GM18519 (cell line): ENCODE results near the gene PINLYP.
"Not testable (repeated sequence)": the region's sequence is repeated elsewhere in the genome, so short reads cannot be mapped to it uniquely, and the experiment has no call there.

Experiments
- ATAC-seq: cut with Tn5 transposase; IDR thresholded peaks from one replicate; pipeline ENCODE4 v1.9.1; 2021; ENCODE audit warnings: mild to moderate bottlenecking, moderate library complexity; ENCODE audit not compliant: unreplicated experiment, low FRiP score

Gene PINLYP

GRCh38 chr19:43575955-43576878 is 616 bp downstream of the PINLYP start:
- ATAC-seq, result no peak

GRCh38 chr19:43578787-43579186 is 3.2 kb downstream of the PINLYP start:
- no peak for ATAC-seq

GRCh38 chr19:43581467-43581866 is 5.9 kb downstream of the PINLYP start:
- no peak for ATAC-seq

- no peak for ATAC-seq
Observed at GRCh38 chr19:43582495-43582894, 6.9 kb downstream of the PINLYP start.

GRCh38 chr19:43584484-43584883 is 8.9 kb downstream of the PINLYP start:
- ATAC-seq, result no peak

GRCh38 chr19:43586346-43586745 is 10.7 kb downstream of the PINLYP start:
- ATAC-seq, result no peak

GRCh38 chr19:43587029-43587428 is 11.4 kb downstream of the PINLYP start:
- not testable (repeated sequence) for ATAC-seq

- no peak for ATAC-seq
Observed at GRCh38 chr19:43589277-43589676, 13.7 kb downstream of the PINLYP start.

- ATAC-seq, result no peak
Observed at GRCh38 chr19:43589678-43590077, 14.1 kb downstream of the PINLYP start.

- no peak for ATAC-seq
Observed at GRCh38 chr19:43591904-43592772, 16.5 kb downstream of the PINLYP start.

GRCh38 chr19:43592800-43593350 is 17.3 kb downstream of the PINLYP start:
- no peak for ATAC-seq

- ATAC-seq, result no peak
Observed at GRCh38 chr19:43594081-43594697, 18.6 kb downstream of the PINLYP start.

GRCh38 chr19:43594710-43595604 is 19.4 kb downstream of the PINLYP start:
- no peak for ATAC-seq

- ATAC-seq, result no peak
Observed at GRCh38 chr19:43595605-43595998, 20.0 kb downstream of the PINLYP start.

- ATAC-seq, result peak; percentile 63
Observed at GRCh38 chr19:43595999-43596841, 20.6 kb downstream of the PINLYP start, which contains the start of the genes IRGQ and ZNF576. TSS of gene IRGQ (minus strand) at chr19:43596134. CDS start at chr19:43595338, 796 bp downstream. TSS of gene ZNF576 (plus strand) at chr19:43596595. CDS start at chr19:43597109, 514 bp downstream.

- no peak for ATAC-seq
Observed at GRCh38 chr19:43596842-43597461, 21.4 kb downstream of the PINLYP start.

GRCh38 chr19:43597876-43598275 is 22.3 kb downstream of the PINLYP start:
- ATAC-seq, result no peak
